ENCODE results near the gene MGMT.

GRCh38 chr10:129711291-129711690 lies 244.2 kb downstream of the MGMT start:
- no peak for TF ChIP-seq REST (IDR thresholded peaks at IDR 0.05; ENCODE audit: low read depth)
- no peak for TF ChIP-seq YY1 (IDR thresholded peaks at IDR 0.05; ENCODE audit: extremely low read depth, insufficient replicate concordance, low read depth, low read length)
- TF ChIP-seq CTCF (IDR thresholded peaks at IDR 0.05 in 2 of 3, conservative IDR thresholded peaks at IDR 0.05 in 1 of 3; ENCODE audit: borderline replicate concordance in 1 of 3, insufficient read depth in 1 of 3, low read depth in 2 of 3, low read length in 2 of 3): no peak
- no peak for TF ChIP-seq POLR2A (IDR thresholded peaks at IDR 0.05; ENCODE audit: borderline replicate concordance, extremely low read depth, insufficient read depth, insufficient read length)
- no peak for TF ChIP-seq EZH2phosphoT487 (IDR thresholded peaks at IDR 0.05; ENCODE audit: borderline replicate concordance)
- TF ChIP-seq POLR2AphosphoS5 (IDR thresholded peaks at IDR 0.05; ENCODE audit: low read depth, low read length): no peak
- no peak for TF ChIP-seq CEBPB (IDR thresholded peaks at IDR 0.05; ENCODE audit: low read depth)
- TF ChIP-seq SP1 (IDR thresholded peaks at IDR 0.05; ENCODE audit: low read depth): no peak
- TF ChIP-seq JUND (IDR thresholded peaks at IDR 0.05): no peak
- no peak for TF ChIP-seq EGR1 (IDR thresholded peaks at IDR 0.05; ENCODE audit: low read depth)
- no peak for TF ChIP-seq ZFX (IDR thresholded peaks at IDR 0.05)
- no peak for TF ChIP-seq MAX (IDR thresholded peaks at IDR 0.05)
- TF ChIP-seq RAD21 (IDR thresholded peaks at IDR 0.05; ENCODE audit: low read depth): no peak
- no peak for TF ChIP-seq SIN3A (IDR thresholded peaks at IDR 0.05; ENCODE audit: low read depth)
